ENCODE measurements around the gene CUEDC2. TPM values are rescaled to one million over a fixed set of nuclear protein-coding genes. Genes with fewer than 3 reads are reported as not detected.

CUEDC2 gene
- 10 to 100 TPM; 32.2 to 41.4 (median 37.8) TPM for total RNA-seq
- total RNA-seq (2013): 24.1 TPM
- 5.2 to 31.9 (median 18.4) reads per million in 29 experiments for total RNA-seq

GRCh38 chr10:102432162-102432950 lies at the start of gene CUEDC2:
Gene CUEDC2, minus strand, starts transcription at chr10:102432574. Its CDS starts 7,386 bp downstream, at chr10:102425188.
- peak within 1 kb of the TSS; percentile 32 for H3K27ac ChIP-seq (ENCODE audit: low read length)
- H3K4me3 ChIP-seq (ENCODE audit: control insufficient read depth in 1 of 2, extremely low read depth in 1 of 2, low read length in 1 of 2): peak within 1 kb of the TSS; percentile 68 to 86
- POLR2A ChIA-PET: interaction anchor here (0.6 to 1.4 kb wide), 7 partner anchors 10 to 340 kb away, joined by 3 to 7 read pairs (median 3); partner anchors contain the start of genes GBF1 (in 1 of the 2) and NFKB2 (in 1 of the 2)
- peak within 1 kb of the TSS; percentile 92 to 95 (median 93) for H3K4me3 Mint-ChIP-seq
- DNase-seq (peak; percentile 80 to 99 (median 89)), ATAC-seq (replicated peaks in 1 of 4) (peak; percentile 93 to 94 (median 94))
- H3K4me1 Mint-ChIP-seq: peaks cover 47 to 59% (median 51%) of the 10 kb centered on the region in 3 donors
- no peaks in the 10 kb centered on the region for H3K36me3 Mint-ChIP-seq
- no peaks in the 10 kb centered on the region for H3K9me3 ChIP-seq
- CTCF ChIA-PET: interaction anchor here (0.6 to 1.2 kb wide), 8 partner anchors 10 to 280 kb away, joined by 3 to 12 read pairs (median 4); partner anchors contain the start of genes C10orf95 (in 1 of the 2) and NOLC1 (in 1 of the 2)
- H3K27me3 Mint-ChIP-seq: no peaks in the 10 kb centered on the region
- H3K4me1 ChIP-seq (ENCODE audit: control insufficient read depth in 1 of 2, extremely low read depth in 1 of 2, insufficient read depth in 2 of 2, low read length in 2 of 2): peaks cover 36 to 56% of the 10 kb centered on the region in 2 experiments
- peaks cover 0 to 4% of the 10 kb centered on the region in 2 experiments for H3K27me3 ChIP-seq (replicated peaks in 1 of 2; ENCODE audit: control insufficient read depth in 2 of 2, extremely low read depth in 1 of 2, insufficient read depth in 2 of 2, low read length in 1 of 2)
- H3K27ac Mint-ChIP-seq: peak within 1 kb of the TSS; percentile 93 to 97
- H3K36me3 ChIP-seq (ENCODE audit: control insufficient read depth in 2 of 2, extremely low read depth in 1 of 2, insufficient read depth in 1 of 2, low read length in 1 of 2): no peaks in the 10 kb centered on the region
- 1% methylated on average over 33 of the region's 52 CpGs for whole genome bisulfite sequencing (ENCODE audit: insufficient coverage)
- H3K9me3 Mint-ChIP-seq: no peaks in the 10 kb centered on the region

- Histone ChIP-seq H3K36me3 (ENCODE audit: control insufficient read depth in 2 of 2, extremely low read depth in 1 of 2, insufficient read depth in 1 of 2, low read length in 1 of 2) (peaks cover 24 to 60% of the 10 kb centered on the region in 2 donors), H3K27me3 (replicated peaks in 1 of 2; ENCODE audit: control insufficient read depth in 2 of 2, extremely low read depth in 1 of 2, insufficient read depth in 2 of 2, low read length in 1 of 2) (no peaks in the 10 kb centered on the region), H3K4me1 (ENCODE audit: control insufficient read depth in 1 of 2, extremely low read depth in 1 of 2, insufficient read depth in 2 of 2, low read length in 2 of 2) (peaks cover 10 to 25% of the 10 kb centered on the region in 2 experiments), H3K4me3 (ENCODE audit: control insufficient read depth in 1 of 2, extremely low read depth in 1 of 2, low read length in 1 of 2) (no peak overlapping the region), H3K27ac (ENCODE audit: low read length) (no peak overlapping the region), H3K9me3 (no peaks in the 10 kb centered on the region)
- 100% methylated on average over 3 of the region's 9 CpGs for WGBS (ENCODE audit: insufficient coverage)
- peaks cover 8 to 12% (median 11%) of the 10 kb centered on the region in 3 donors for H3K4me1 Mint-ChIP-seq
- no peaks in the 10 kb centered on the region for H3K27me3 Mint-ChIP-seq
- POLR2A ChIA-PET: no interaction called here
- H3K36me3 Mint-ChIP-seq: peaks cover 37% of the 10 kb centered on the region
- ATAC-seq (replicated peaks in 1 of 4) (no peak), DNase-seq (no peak)
- CTCF ChIA-PET: interaction anchor here (0.7 to 2.0 kb wide), 6 partner anchors 19 to 311 kb away, joined by 3 to 7 read pairs (median 4); partner anchors contain the start of gene ACTR1A (in 1 of the 2)
- no peak overlapping the region for H3K4me3 Mint-ChIP-seq
- H3K27ac Mint-ChIP-seq: no peak overlapping the region
- H3K9me3 Mint-ChIP-seq: no peaks in the 10 kb centered on the region
Measured at GRCh38 chr10:102480396-102480795, 48.0 kb upstream of the CUEDC2 start.

GRCh38 chr10:102479651-102480050 lies 47.3 kb upstream of the CUEDC2 start:
- Histone ChIP-seq H3K27me3 (replicated peaks in 1 of 2; ENCODE audit: control insufficient read depth in 2 of 2, extremely low read depth in 1 of 2, insufficient read depth in 2 of 2, low read length in 1 of 2) (no peaks in the 10 kb centered on the region), H3K4me3 (ENCODE audit: control insufficient read depth in 1 of 2, extremely low read depth in 1 of 2, low read length in 1 of 2) (no peak overlapping the region), H3K9me3 (no peaks in the 10 kb centered on the region), H3K36me3 (ENCODE audit: control insufficient read depth in 2 of 2, extremely low read depth in 1 of 2, insufficient read depth in 1 of 2, low read length in 1 of 2) (peaks cover 24 to 52% of the 10 kb centered on the region in 2 donors), H3K27ac (ENCODE audit: low read length) (no peak overlapping the region), H3K4me1 (ENCODE audit: control insufficient read depth in 1 of 2, extremely low read depth in 1 of 2, insufficient read depth in 2 of 2, low read length in 2 of 2) (peaks cover 12 to 29% of the 10 kb centered on the region in 2 experiments)
- Mint-ChIP-seq H3K27me3 (no peaks in the 10 kb centered on the region), H3K4me1 (peaks cover 13 to 15% (median 15%) of the 10 kb centered on the region in 3 donors), H3K4me3 (no peak overlapping the region), H3K9me3 (no peaks in the 10 kb centered on the region), H3K36me3 (peaks cover 37% of the 10 kb centered on the region), H3K27ac (no peak overlapping the region)
- no peak for ATAC-seq (replicated peaks in 1 of 4)
- DNase-seq: no peak
- ChIA-PET CTCF (interaction anchor here (0.6 to 2.0 kb wide), 11 partner anchors 18 to 310 kb away, joined by 3 to 7 read pairs (median 5); partner anchors contain the start of gene ACTR1A (in 1 of the 2)), POLR2A (interaction anchor here in 1 of 2 donors (0.6 kb wide), 1 partner anchor 19 kb away, joined by 7 read pairs; no protein-coding TSS in a partner anchor)

- 82% methylated on average over 5 of the region's 9 CpGs for WGBS (ENCODE audit: insufficient coverage)
- H3K36me3 Mint-ChIP-seq: peaks cover 11% of the 10 kb centered on the region
Measured at GRCh38 chr10:102476466-102477141, 44.2 kb upstream of the CUEDC2 start.

GRCh38 chr10:102475451-102476040 lies 43.2 kb upstream of the CUEDC2 start:
- POLR2A ChIA-PET: interaction anchor here in 1 of 2 donors (0.7 to 1.2 kb wide), 2 partner anchors 53 to 245 kb away, joined by 3 to 4 read pairs; no protein-coding TSS in a partner anchor
- Mint-ChIP-seq H3K27me3 (no peaks in the 10 kb centered on the region), H3K4me1 (peaks cover 27 to 33% (median 29%) of the 10 kb centered on the region in 3 donors), H3K36me3 (peaks cover 4% of the 10 kb centered on the region), H3K27ac (peak overlapping the region; percentile 41 to 61), H3K4me3 (no peak overlapping the region), H3K9me3 (no peaks in the 10 kb centered on the region)
- Histone ChIP-seq H3K27ac (ENCODE audit: low read length) (no peak overlapping the region), H3K36me3 (ENCODE audit: control insufficient read depth in 2 of 2, extremely low read depth in 1 of 2, insufficient read depth in 1 of 2, low read length in 1 of 2) (peaks cover 2 to 12% of the 10 kb centered on the region in 2 donors), H3K4me1 (ENCODE audit: control insufficient read depth in 1 of 2, extremely low read depth in 1 of 2, insufficient read depth in 2 of 2, low read length in 2 of 2) (peaks cover 22 to 49% of the 10 kb centered on the region in 2 experiments), H3K27me3 (replicated peaks in 1 of 2; ENCODE audit: control insufficient read depth in 2 of 2, extremely low read depth in 1 of 2, insufficient read depth in 2 of 2, low read length in 1 of 2) (no peaks in the 10 kb centered on the region), H3K4me3 (ENCODE audit: control insufficient read depth in 1 of 2, extremely low read depth in 1 of 2, low read length in 1 of 2) (no peak overlapping the region), H3K9me3 (no peaks in the 10 kb centered on the region)
- DNase-seq: no peak
- ATAC-seq (replicated peaks in 1 of 4): no peak
- CTCF ChIA-PET: no interaction called here
- WGBS (ENCODE audit: insufficient coverage): 96% methylated on average over 7 of the region's 9 CpGs

More at GRCh38 chr10:102476466-102477141, 44.2 kb upstream of the CUEDC2 start:
- H3K27me3 Mint-ChIP-seq: no peaks in the 10 kb centered on the region
- no peaks in the 10 kb centered on the region for H3K27me3 ChIP-seq (replicated peaks in 1 of 2; ENCODE audit: control insufficient read depth in 2 of 2, extremely low read depth in 1 of 2, insufficient read depth in 2 of 2, low read length in 1 of 2)
- peak overlapping the region; percentile 69 to 73 for H3K27ac Mint-ChIP-seq
- no peaks in the 10 kb centered on the region for H3K9me3 ChIP-seq
- no peak overlapping the region for H3K4me3 ChIP-seq (ENCODE audit: control insufficient read depth in 1 of 2, extremely low read depth in 1 of 2, low read length in 1 of 2)
- H3K4me1 ChIP-seq (ENCODE audit: control insufficient read depth in 1 of 2, extremely low read depth in 1 of 2, insufficient read depth in 2 of 2, low read length in 2 of 2): peaks cover 22 to 49% of the 10 kb centered on the region in 2 experiments
- peaks cover 27 to 33% (median 29%) of the 10 kb centered on the region in 3 donors for H3K4me1 Mint-ChIP-seq
- ChIA-PET CTCF (interaction anchor here in 1 of 2 donors (0.7 kb wide), 1 partner anchor 79 kb away, joined by 3 read pairs; no protein-coding TSS in a partner anchor), POLR2A (interaction anchor here in 1 of 2 donors (1.2 kb wide), 1 partner anchor 246 kb away, joined by 3 read pairs; no protein-coding TSS in a partner anchor)
- no peak overlapping the region for H3K4me3 Mint-ChIP-seq
- peaks cover 12 to 22% of the 10 kb centered on the region in 2 donors for H3K36me3 ChIP-seq (ENCODE audit: control insufficient read depth in 2 of 2, extremely low read depth in 1 of 2, insufficient read depth in 1 of 2, low read length in 1 of 2)
- DNase-seq (peak in 16 of 35 experiments; percentile 12 to 51 (median 32)), ATAC-seq (replicated peaks in 1 of 4) (no peak)
- H3K27ac ChIP-seq (ENCODE audit: low read length): peak overlapping the region; percentile 13
- no peaks in the 10 kb centered on the region for H3K9me3 Mint-ChIP-seq
